HG02885 (cell line): ENCODE data around the gene PCGF3.
"Not testable (repeated sequence)": the region's sequence is repeated elsewhere in the genome, so short reads cannot be mapped to it uniquely, and the experiment has no call there.

Experiments
- ATAC-seq: cut with Tn5 transposase; IDR thresholded peaks from one replicate; pipeline ENCODE4 v1.9.1; 2021; ENCODE audit warnings: mild to moderate bottlenecking; ENCODE audit not compliant: unreplicated experiment, poor library complexity

PCGF3 gene

DNA sequence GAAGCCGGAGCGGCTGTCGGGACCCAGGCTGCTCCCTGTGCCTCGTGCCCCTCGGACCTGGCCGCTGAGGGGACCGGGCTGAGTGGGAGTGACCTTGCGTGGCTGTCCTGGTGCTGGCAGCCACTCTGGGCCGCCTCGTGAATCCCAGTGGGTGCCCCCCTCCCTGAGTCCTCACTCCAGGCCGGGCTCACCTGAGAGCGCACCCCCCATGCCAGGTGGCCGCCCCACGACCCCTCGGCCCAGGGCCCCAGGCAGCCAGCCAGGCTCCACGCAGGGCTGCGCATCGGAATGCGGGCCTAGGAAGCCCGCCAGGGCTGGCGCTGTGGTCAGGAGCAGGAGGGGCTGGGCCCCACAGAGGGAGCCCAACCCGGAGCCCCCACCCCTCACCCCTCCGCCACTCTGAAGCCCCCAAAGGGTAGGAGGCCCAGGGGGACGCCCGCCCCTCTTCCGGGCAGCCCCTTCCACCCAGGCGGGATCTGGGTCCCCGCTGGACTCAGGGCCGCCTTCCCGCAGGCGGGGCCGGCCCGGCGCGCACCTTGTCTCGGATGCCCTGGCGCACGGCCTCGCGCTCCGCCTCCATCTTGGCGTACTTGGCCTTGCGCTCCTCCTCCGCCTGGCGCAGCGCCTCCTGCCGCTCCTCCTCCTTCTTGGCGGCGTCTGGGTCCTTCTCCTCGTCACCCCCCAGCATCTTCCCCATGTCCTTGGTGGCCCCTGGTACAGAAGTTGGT, 86.4 kb downstream of the PCGF3 start:
- no peak for ATAC-seq

GRCh38 chr4:792626-793092, 87.0 kb downstream of the PCGF3 start:
- ATAC-seq: no peak

DNA sequence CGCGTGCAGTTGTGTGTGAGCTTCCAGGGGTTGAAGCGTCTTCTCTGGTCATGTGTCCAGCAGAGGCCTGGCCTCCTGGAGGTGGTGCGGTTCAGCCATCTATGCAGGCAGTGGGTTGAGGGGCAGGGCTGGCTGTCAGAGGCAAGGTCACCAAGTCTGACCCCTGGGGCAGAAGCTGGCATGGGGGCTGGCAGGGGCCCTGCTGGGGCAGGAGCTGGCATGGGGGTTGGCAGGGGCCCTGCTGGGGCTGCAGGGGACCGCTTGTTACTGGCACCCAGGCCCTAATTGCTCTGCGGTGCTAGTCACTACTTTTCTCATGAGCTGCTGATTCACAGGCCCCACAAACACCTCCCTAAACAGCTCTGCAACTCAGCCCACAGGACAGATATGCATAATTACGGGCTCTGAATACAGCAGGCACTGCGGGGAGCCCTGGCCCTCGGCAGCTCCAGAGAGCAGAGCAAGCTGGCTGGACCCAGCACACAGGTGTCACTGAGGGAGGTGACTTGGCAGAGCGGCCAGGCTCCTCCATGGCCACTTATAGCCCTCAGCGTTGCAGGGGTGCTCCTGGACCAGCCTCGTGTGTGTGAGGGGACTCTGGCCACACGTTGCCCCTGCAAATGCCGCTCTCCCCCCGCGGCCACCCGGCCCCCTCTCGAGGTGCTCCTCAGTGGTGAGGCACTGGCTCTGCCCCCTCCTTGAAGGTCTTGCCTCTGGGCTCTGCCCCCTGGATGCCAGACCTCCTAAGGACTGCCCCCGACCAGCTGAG, 87.6 kb downstream of the PCGF3 start:
- ATAC-seq: no peak

DNA sequence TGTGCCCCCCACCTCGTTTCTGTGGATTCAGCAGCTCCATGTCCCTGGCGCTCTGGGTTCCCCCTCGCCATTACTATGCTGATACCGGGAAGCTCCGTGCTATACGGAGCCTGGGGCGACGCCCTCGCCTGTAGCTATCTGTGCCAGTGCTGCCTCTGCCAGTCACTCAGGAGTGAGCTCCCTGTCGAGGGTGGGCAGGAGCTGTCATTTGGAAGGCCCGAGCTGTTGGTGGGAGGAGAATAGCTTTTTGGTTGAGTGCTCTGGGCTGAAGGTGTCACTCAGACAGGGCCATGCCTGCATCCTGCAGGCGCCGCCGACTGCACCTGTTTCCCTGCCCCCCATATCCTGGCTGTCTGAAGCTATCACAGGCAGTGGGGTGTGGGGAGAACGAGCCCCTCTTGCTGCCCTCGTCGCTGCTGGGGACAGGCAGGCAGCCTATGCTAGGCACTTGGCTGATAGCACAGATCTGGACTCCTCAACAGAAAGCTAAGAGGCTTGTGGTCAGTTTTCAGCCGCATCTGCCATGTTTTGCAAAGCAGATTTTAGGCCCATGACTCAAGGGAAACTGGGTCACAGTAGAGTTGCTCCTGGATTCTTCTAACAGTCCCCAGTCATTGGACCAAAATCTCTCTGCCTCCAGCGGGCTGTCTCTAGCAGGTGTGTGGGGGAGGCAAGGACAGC, 88.4 kb downstream of the PCGF3 start:
- ATAC-seq: no peak

DNA sequence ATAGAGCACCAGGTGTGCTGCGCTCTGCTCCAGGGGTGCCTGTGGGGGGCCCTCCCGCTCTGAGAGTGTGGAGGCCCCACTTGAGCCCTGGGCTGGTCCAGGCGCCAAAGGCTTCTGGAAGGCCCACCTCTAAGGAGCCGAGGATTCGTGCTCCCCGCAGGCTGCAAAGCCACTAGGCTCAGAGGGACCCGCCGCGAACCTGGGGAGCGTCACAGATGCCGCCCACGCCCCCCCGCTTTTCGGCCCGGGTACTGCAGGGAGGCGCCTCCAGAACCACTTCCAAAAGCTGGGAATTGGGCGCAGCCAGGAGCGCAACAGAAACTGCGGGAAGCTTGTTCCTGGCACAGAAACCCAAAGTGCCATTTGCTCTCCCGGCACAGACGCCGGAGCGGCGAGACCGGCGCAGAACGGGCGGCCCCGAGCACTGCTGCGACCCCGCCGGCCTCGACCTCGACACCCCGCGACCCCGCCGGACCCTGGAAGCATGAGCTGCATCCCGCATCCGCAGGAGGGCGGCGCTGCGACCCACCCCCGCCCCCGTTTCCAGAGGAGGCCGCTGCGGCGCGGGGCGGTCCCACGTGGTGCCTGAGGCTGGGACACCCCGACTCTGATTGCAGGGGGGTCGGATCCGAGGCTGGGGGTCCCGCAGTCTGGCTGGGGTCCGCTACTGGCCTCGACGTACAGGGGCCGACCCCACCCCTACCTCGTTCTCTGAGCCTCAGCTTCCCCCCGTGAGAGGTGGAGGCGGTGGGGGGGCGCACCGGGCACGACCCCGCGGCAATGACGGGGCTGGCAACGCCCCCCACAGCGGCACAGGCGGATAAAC, 89.5 kb downstream of the PCGF3 start:
- ATAC-seq: no peak

DNA sequence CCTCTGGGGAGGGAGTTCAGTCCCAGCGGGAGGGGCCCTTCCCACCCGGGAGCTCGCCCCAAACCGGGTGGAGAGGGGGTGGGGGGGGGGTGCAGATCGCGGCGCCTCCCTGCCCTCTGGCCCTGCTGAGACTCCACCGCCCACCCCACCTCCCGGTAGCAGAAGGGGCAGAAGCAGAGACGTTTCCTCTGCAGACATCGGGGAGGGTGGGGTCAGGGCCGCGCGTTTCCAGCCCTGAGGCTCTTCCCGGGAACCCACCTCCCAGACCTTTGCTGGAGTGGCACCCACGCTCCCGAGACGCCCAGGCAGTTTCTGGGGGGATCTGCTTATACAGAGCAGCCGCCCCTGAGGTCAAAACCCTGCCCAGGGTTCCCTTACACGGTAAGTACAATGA, 90.1 kb downstream of the PCGF3 start:
- ATAC-seq: no peak

GRCh38 chr4:796206-796605, 90.6 kb downstream of the PCGF3 start:
- ATAC-seq: no peak

DNA sequence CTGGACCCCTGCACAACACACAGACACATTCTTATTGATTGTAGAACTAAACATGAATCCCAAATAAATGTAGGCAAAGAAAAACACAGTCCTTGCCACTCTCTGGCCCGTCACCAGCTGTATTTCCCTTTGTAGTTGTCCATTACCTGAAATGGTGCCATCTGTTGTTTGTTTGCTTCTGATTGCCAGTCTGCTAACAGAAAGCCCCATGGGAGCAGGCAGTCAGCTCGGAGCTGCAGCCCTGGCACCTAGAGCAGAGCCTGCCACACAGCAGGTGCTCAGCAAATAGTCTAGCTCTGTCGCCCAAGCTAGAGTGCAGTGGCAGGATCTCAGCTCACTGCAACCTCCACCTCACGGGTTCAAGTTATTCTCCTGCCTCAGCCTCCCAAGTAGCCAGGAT, 91.4 kb downstream of the PCGF3 start:
- no peak for ATAC-seq

- no peak for ATAC-seq
Observed at GRCh38 chr4:801436-802124, 95.9 kb downstream of the PCGF3 start.

GRCh38 chr4:803884-804283, 98.3 kb downstream of the PCGF3 start:
- no peak for ATAC-seq

- ATAC-seq: no peak
Observed at GRCh38 chr4:804804-805203, 99.2 kb downstream of the PCGF3 start.

GRCh38 chr4:806979-807378, 101.3 kb downstream of the PCGF3 start:
- not testable (repeated sequence) for ATAC-seq

GRCh38 chr4:807792-808191, 102.2 kb downstream of the PCGF3 start:
- ATAC-seq: no peak

- no peak for ATAC-seq
Observed at GRCh38 chr4:808860-809570, 103.4 kb downstream of the PCGF3 start.

DNA sequence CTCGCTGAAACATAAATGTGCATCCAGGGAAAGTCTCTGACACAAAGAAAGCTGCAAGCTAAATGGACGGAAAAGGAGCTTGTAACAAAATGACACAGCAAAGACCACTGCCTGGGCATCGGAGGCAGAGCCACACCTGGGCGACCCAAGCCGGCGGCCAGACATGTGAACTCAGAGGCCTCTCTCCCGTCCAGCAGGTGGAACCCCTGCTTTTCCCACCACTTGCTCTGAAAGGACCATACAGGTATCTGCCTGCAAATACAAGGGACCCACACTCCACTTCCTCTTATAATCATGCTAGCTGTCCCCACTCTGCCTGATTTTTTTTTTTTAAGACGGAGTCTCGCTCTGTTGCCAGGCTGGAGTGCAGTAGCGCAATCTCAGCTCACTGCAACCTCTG, 108.3 kb downstream of the PCGF3 start:
- ATAC-seq: no peak

GRCh38 chr4:814312-814850, 108.7 kb downstream of the PCGF3 start:
- ATAC-seq: no peak

- no peak for ATAC-seq
Observed at GRCh38 chr4:815464-816146, 110.0 kb downstream of the PCGF3 start.
